Left lung (tissue), 10 donors: ENCODE results near the gene BMP2K. TPM values are rescaled to one million over a fixed set of nuclear protein-coding genes. Genes with fewer than 3 reads are reported as not detected.
A peak's percentile ranks its signal among the peaks of the same experiment; 100 is the strongest.
"Not testable (repeated sequence)": the region's sequence is repeated elsewhere in the genome, so short reads cannot be mapped to it uniquely, and the experiment has no call there.

Experiments used
- ATAC-seq: fragments of 200-7000 bp; cut with Tn5 transposase; one replicate; pipeline ENCODE4 v1.9.1; 2020; ENCODE audit warnings: moderate library complexity
- DNase-seq, 4 donors: peaks; one replicate each; pipeline ENCODE4 v3.0.0-alpha.2; 2013 to 2020
- H3K27ac ChIP-seq, 2 donors: fragments of 200-600 bp; sonication (generic) in 1 of 2; one replicate each; pipeline versions ENCODE4 v1.5.0 to v1.8.0; 2020 to 2021
- H3K27me3 ChIP-seq, 2 donors: fragments of 200-600 bp; sonication (generic) in 1 of 2; one replicate each; pipeline versions ENCODE4 v1.5.0 to v1.8.0; 2020 to 2021
- H3K36me3 ChIP-seq, 2 donors: fragments of 200-600 bp; sonication (generic) in 1 of 2; one replicate each; pipeline versions ENCODE4 v1.5.0 to v1.8.0; 2020 to 2021
- H3K4me1 ChIP-seq, 2 donors: fragments of 200-600 bp; one replicate each; pipeline ENCODE4 v1.8.0; 2021
- H3K4me3 ChIP-seq, 2 donors: fragments of 200-600 bp; sonication (generic) in 1 of 2; one replicate each; pipeline versions ENCODE4 v1.5.0 to v1.8.0; 2020 to 2021; ENCODE audit warnings: mild to moderate bottlenecking in 1 of 2
- H3K9me3 ChIP-seq, 2 donors: fragments of 200-600 bp; sonication (generic) in 1 of 2; one replicate each; pipeline versions ENCODE4 v1.5.0 to v1.8.0; 2020 to 2021
- CTCF ChIP-seq, 2 donors: fragments of 200-600 bp; sonication (generic) in 1 of 2; IDR thresholded peaks; one replicate each; pipeline versions ENCODE4 v1.5.0 to v1.8.0; 2021; ENCODE audit warnings: antibody characterized with exemption in 2 of 2
- intact Hi-C, 2 donors: fragments of 100-400 bp; cut with DNase I; formaldehyde crosslinking; loops; one replicate each; pipeline versions ENCODE4 v1.11.2 to v1.14.2; 2022
- polyA plus RNA-seq, 6 donors: library from polyadenylated mRNA; unstranded; fragments of 120-200 nt; gene quantifications; one replicate each; pipeline ENCODE4 v1.2.1, GENCODE V29; 2013; ENCODE audit not compliant: insufficient read length in 6 of 6
- total RNA-seq, 2 donors: library from RNA; stranded (reverse); fragmentation: NEBNext Ultra II Directional; extraction: Animal tissue kit (Norgen Biotek cat#: 25700); gene quantifications; one replicate each; pipeline ENCODE4 v1.2.1, GENCODE V29; 2021
- donor health status: DM: no; HTN: yes; CAD: no.
- donor health status: DM: no; HTN: no; CAD: no.

Gene BMP2K
- total and polyA plus RNA-seq, 8 donors: 23.2 to 67.0 (median 27.1) TPM

- DNase-seq (no peak), ATAC-seq (no peak)
- Histone ChIP-seq H3K36me3 (peaks cover 0 to 29% of the 10 kb centered on the region in 2 donors), H3K4me3 (no peak overlapping the region), H3K27me3 (no peaks in the 10 kb centered on the region), H3K4me1 (no peaks in the 10 kb centered on the region), H3K9me3 (no peaks in the 10 kb centered on the region), H3K27ac (no peak overlapping the region)
- intact Hi-C loops: loop anchor here in 1 of 2 donors (5.0 kb wide), 1 partner anchor 250 kb away; no protein-coding TSS in a partner anchor
- no peak for TF ChIP-seq CTCF (IDR thresholded peaks at IDR 0.05)
Measured at GRCh38 chr4:78862314-78862737, 86.2 kb downstream of the BMP2K start.

- no peak for TF ChIP-seq CTCF (IDR thresholded peaks at IDR 0.05)
- DNase-seq: no peak
- Histone ChIP-seq H3K4me3 (no peak overlapping the region), H3K27me3 (no peaks in the 10 kb centered on the region), H3K36me3 (peaks cover 0 to 39% of the 10 kb centered on the region in 2 donors), H3K27ac (no peak overlapping the region), H3K9me3 (no peaks in the 10 kb centered on the region), H3K4me1 (no peaks in the 10 kb centered on the region)
- ATAC-seq: no peak
- intact Hi-C loops: loop anchor here in 1 of 2 donors (5.0 kb wide), 1 partner anchor 251 kb away; no protein-coding TSS in a partner anchor
Measured at GRCh38 chr4:78863254-78863869, 87.2 kb downstream of the BMP2K start.

- intact Hi-C loops: loop anchor here in 1 of 2 donors (5.0 kb wide), 1 partner anchor 252 kb away; no protein-coding TSS in a partner anchor
- Histone ChIP-seq H3K4me3 (no peak overlapping the region), H3K27ac (no peak overlapping the region), H3K9me3 (no peaks in the 10 kb centered on the region), H3K27me3 (no peaks in the 10 kb centered on the region), H3K4me1 (no peaks in the 10 kb centered on the region), H3K36me3 (peaks cover 0 to 45% of the 10 kb centered on the region in 2 donors)
- DNase-seq: no peak
- peak; percentile 30 for ATAC-seq
- no peak for TF ChIP-seq CTCF (IDR thresholded peaks at IDR 0.05)
Measured at GRCh38 chr4:78863991-78864390, 87.8 kb downstream of the BMP2K start.

GRCh38 chr4:78864405-78865024 is 88.4 kb downstream of the BMP2K start:
- DNase-seq: peak in 2 of 4 donors; percentile 63 to 77
- Histone ChIP-seq H3K27me3 (no peaks in the 10 kb centered on the region), H3K36me3 (peaks cover 0 to 46% of the 10 kb centered on the region in 2 donors), H3K4me1 (no peaks in the 10 kb centered on the region), H3K4me3 (no peak overlapping the region), H3K9me3 (no peaks in the 10 kb centered on the region), H3K27ac (no peak overlapping the region)
- ATAC-seq: peak; percentile 88
- peak; percentile 64 to 83 for TF ChIP-seq CTCF (IDR thresholded peaks at IDR 0.05)
- intact Hi-C loops: loop anchor here in 1 of 2 donors (5.0 kb wide), 1 partner anchor 252 kb away; no protein-coding TSS in a partner anchor

GRCh38 chr4:78865451-78865850 is 89.3 kb downstream of the BMP2K start:
- ATAC-seq: no peak
- intact Hi-C loops: no loop called here

GRCh38 chr4:78868712-78869111 is 92.6 kb downstream of the BMP2K start:
- DNase-seq, H3K4me3 ChIP-seq, H3K27ac ChIP-seq, ATAC-seq, H3K4me1 ChIP-seq, intact Hi-C loops, H3K9me3 ChIP-seq, H3K27me3 ChIP-seq: not testable (repeated sequence)
- peaks cover 0 to 67% of the 10 kb centered on the region in 2 donors for H3K36me3 ChIP-seq

More at GRCh38 chr4:78865451-78865850, 89.3 kb downstream of the BMP2K start:
- Histone ChIP-seq H3K27me3 (no peaks in the 10 kb centered on the region), H3K4me1 (no peaks in the 10 kb centered on the region), H3K27ac (no peak overlapping the region), H3K9me3 (no peaks in the 10 kb centered on the region), H3K36me3 (peaks cover 0 to 41% of the 10 kb centered on the region in 2 donors), H3K4me3 (no peak overlapping the region)
- no peak for DNase-seq
- TF ChIP-seq CTCF (IDR thresholded peaks at IDR 0.05): no peak
